Spleen (tissue), 11 donors: Measurements from ENCODE around the gene PRKCE. TPM values are rescaled to one million over a fixed set of nuclear protein-coding genes. Genes with fewer than 3 reads are reported as not detected.
A peak's percentile ranks its signal among the peaks of the same experiment; 100 is the strongest.

ENCODE experiments used
- DNase-seq: peaks from one replicate; pipeline ENCODE4 v3.0.0-alpha.2; 2020
- H3K27ac ChIP-seq, 8 donors: fragments of 200-600 bp; sonication (generic) in 7 of 8; 1 replicate in 4 of 8; 2 replicates in 4 of 8; pipeline versions ENCODE4 v1.5.0 to v1.8.0; 2016 to 2021; ENCODE audit warnings: inconsistent platforms in 4 of 8, mild to moderate bottlenecking in 4 of 8, moderate library complexity in 1 of 8
- H3K27me3 ChIP-seq, 7 donors: fragments of 200-600 bp; sonication (generic) in 6 of 7; replicated peaks in 1 of 7; 1 replicate in 4 of 7; 2 replicates in 3 of 7; pipeline versions ENCODE4 v1.5.0 to v1.8.0; 2016 to 2021; ENCODE audit warnings: inconsistent platforms in 3 of 7, mild to moderate bottlenecking in 1 of 7
- H3K36me3 ChIP-seq, 6 donors: fragments of 200-600 bp; sonication (generic) in 5 of 6; 1 replicate in 4 of 6; 2 replicates in 2 of 6; pipeline versions ENCODE4 v1.5.0 to v1.8.0; 2016 to 2021; ENCODE audit warnings: inconsistent platforms in 2 of 6
- H3K4me1 ChIP-seq, 6 donors: fragments of 200-600 bp; sonication (generic) in 5 of 6; 1 replicate in 3 of 6; 2 replicates in 3 of 6; pipeline versions ENCODE4 v1.5.0 to v1.8.0; 2016 to 2021; ENCODE audit warnings: inconsistent platforms in 3 of 6
- H3K4me3 ChIP-seq, 8 donors: fragments of 200-600 bp; sonication (generic) in 7 of 8; 1 replicate in 4 of 8; 2 replicates in 4 of 8; pipeline versions ENCODE4 v1.5.0 to v1.8.0; 2016 to 2021; ENCODE audit warnings: inconsistent platforms in 4 of 8, mild to moderate bottlenecking in 4 of 8, moderate library complexity in 2 of 8
- H3K9me3 ChIP-seq, 8 donors: fragments of 200-600 bp; sonication (generic) in 7 of 8; 1 replicate in 4 of 8; 2 replicates in 4 of 8; pipeline versions ENCODE4 v1.5.0 to v1.8.0; 2016 to 2021; ENCODE audit warnings: inconsistent platforms in 4 of 8
- CTCF ChIP-seq, 11 experiments: fragments of 200-600 bp in 7 of 11; fragments of 450-650 bp in 4 of 11; sonication (generic) in 4 of 11; IDR thresholded peaks in 8 of 11; conservative IDR thresholded peaks in 3 of 11; 1 replicate in 7 of 11; 2 replicates in 4 of 11; pipeline versions ENCODE4 v1.4.0 to v1.8.0; 2016 to 2021; ENCODE audit warnings: antibody characterized with exemption in 11 of 11, inconsistent platforms in 4 of 11, mild to moderate bottlenecking in 1 of 11
- POLR2A ChIP-seq, 3 donors: fragments of 450-650 bp; IDR thresholded peaks; one replicate each; pipeline ENCODE4 v1.5.1; 2017; ENCODE audit warnings: antibody characterized with exemption in 3 of 3, mild to moderate bottlenecking in 1 of 3
- POLR2AphosphoS5 ChIP-seq, 3 donors: sonication (generic); formaldehyde crosslinking; IDR thresholded peaks; one replicate each; pipeline ENCODE4 v1.5.1; 2017; ENCODE audit warnings: antibody characterized with exemption in 3 of 3
- WGBS, 5 donors: extraction: QIAGEN DNeasy Blood & Tissue Kit in 3 of 5; methylation state at CpG; one replicate each; pipeline versions ENCODE4 v1.1.5 to v1.1.7; 2013 to 2018; 5-methylcytosine and 5-hydroxymethylcytosine counted together
- intact Hi-C: fragments of 100-400 bp; cut with DNase I; formaldehyde crosslinking; loops from one replicate; pipeline ENCODE4 v1.15.0; 2023; ENCODE audit warnings: low total_unique reads
- polyA plus RNA-seq, 3 donors: library from polyadenylated mRNA; stranded (reverse); fragments of 200-250 nt; gene quantifications; one replicate each; pipeline ENCODE4 v1.2.1, GENCODE V29; 2013
- total RNA-seq, 7 donors: library from RNA; depleted of rRNA in 3 of 7; stranded (reverse); fragments of >200 nt in 3 of 7; fragmentation: NEBNext Ultra II Directional in 4 of 7; extraction: Animal tissue kit (Norgen Biotek cat#: 25700) in 4 of 7; gene quantifications; one replicate each; pipeline versions ENCODE4 v1.1.0 to v1.2.1, GENCODE V29; 2016 to 2021
- donor health status: healthy with polysubstance abuse.
- donor health status: DM: no; HTN: no; CAD: no; lungs with moderate emphysema.
- donor health status: DM: no; HTN: no; CAD: no.
- donor health status: Bipolar disorder and iron deficiency.
- donor health status: healthy.
- donor health status: DM: no; HTN: no; CAD: no.
- donor health status: DM: yes; HTN: yes; CAD: no.

PRKCE gene
- total and polyA plus RNA-seq, 10 donors: 2.5 to 43.6 (median 18.8) TPM

- Histone ChIP-seq H3K4me1 (peaks cover 14 to 85% (median 45%) of the 10 kb centered on the region in 6 donors), H3K27me3 (no peaks in the 10 kb centered on the region), H3K9me3 (no peaks in the 10 kb centered on the region), H3K4me3 (no peak overlapping the region), H3K27ac (no peak overlapping the region), H3K36me3 (no peaks in the 10 kb centered on the region)
- no peak for DNase-seq
- WGBS, 5 donors: 89 to 94% (median 91%) methylated on average over 8 of the region's 8 CpGs
- TF ChIP-seq CTCF (IDR thresholded peaks at IDR 0.05 in 8 of 11, conservative IDR thresholded peaks at IDR 0.05 in 3 of 11): no peak
- no peak for TF ChIP-seq POLR2AphosphoS5 (IDR thresholded peaks at IDR 0.05)
- no peak for TF ChIP-seq POLR2A (IDR thresholded peaks at IDR 0.05)
- intact Hi-C loops: no loop called here
These were observed 243.9 kb downstream of the PRKCE start for GRCh38 chr2:45895241-45895861.

GRCh38 chr2:45896311-45896710 is 244.8 kb downstream of the PRKCE start:
- Histone ChIP-seq H3K36me3 (no peaks in the 10 kb centered on the region), H3K4me1 (peaks cover 5 to 76% (median 35%) of the 10 kb centered on the region in 6 donors), H3K9me3 (no peaks in the 10 kb centered on the region), H3K4me3 (no peak overlapping the region), H3K27ac (peak overlapping the region in 1 of 8 donors; percentile 5), H3K27me3 (no peaks in the 10 kb centered on the region)
- no peak for TF ChIP-seq POLR2AphosphoS5 (IDR thresholded peaks at IDR 0.05)
- TF ChIP-seq POLR2A (IDR thresholded peaks at IDR 0.05): no peak
- no peak for TF ChIP-seq CTCF (IDR thresholded peaks at IDR 0.05 in 8 of 11, conservative IDR thresholded peaks at IDR 0.05 in 3 of 11)
- intact Hi-C loops: no loop called here
- no peak for DNase-seq
- 66 to 88% (median 80%) methylated on average over 4 of the region's 4 CpGs for WGBS, 5 donors

GRCh38 chr2:45897842-45898241 is 246.4 kb downstream of the PRKCE start:
- peak overlapping the region in 3 of 8 donors; percentile 18 to 43 (median 31) for H3K27ac ChIP-seq
- intact Hi-C loops: no loop called here
- TF ChIP-seq POLR2A (IDR thresholded peaks at IDR 0.05) (no peak), POLR2AphosphoS5 (IDR thresholded peaks at IDR 0.05) (no peak), CTCF (IDR thresholded peaks at IDR 0.05 in 8 of 11, conservative IDR thresholded peaks at IDR 0.05 in 3 of 11) (no peak)
- H3K4me1 ChIP-seq: peaks cover 0 to 60% (median 20%) of the 10 kb centered on the region in 6 donors
- H3K9me3 ChIP-seq: no peaks in the 10 kb centered on the region
- no peak for DNase-seq
- WGBS, 5 donors: 68 to 76% (median 70%) methylated on average over 8 of the region's 8 CpGs
- no peak overlapping the region for H3K4me3 ChIP-seq
- H3K27me3 ChIP-seq: no peaks in the 10 kb centered on the region
- no peaks in the 10 kb centered on the region for H3K36me3 ChIP-seq

- no peaks in the 10 kb centered on the region for H3K36me3 ChIP-seq
- H3K27me3 ChIP-seq: no peaks in the 10 kb centered on the region
- H3K4me3 ChIP-seq: no peak overlapping the region
- H3K27ac ChIP-seq: peak overlapping the region in 1 of 8 donors; percentile 43
- peaks cover 0 to 50% (median 14%) of the 10 kb centered on the region in 6 donors for H3K4me1 ChIP-seq
- TF ChIP-seq CTCF (IDR thresholded peaks at IDR 0.05 in 8 of 11, conservative IDR thresholded peaks at IDR 0.05 in 3 of 11) (no peak), POLR2AphosphoS5 (IDR thresholded peaks at IDR 0.05) (no peak), POLR2A (IDR thresholded peaks at IDR 0.05) (no peak)
- H3K9me3 ChIP-seq: no peaks in the 10 kb centered on the region
- DNase-seq: no peak
- intact Hi-C loops: no loop called here
- 72 to 88% (median 85%) methylated on average over 3 of the region's 3 CpGs for WGBS, 5 donors
These were observed 247.3 kb downstream of the PRKCE start for GRCh38 chr2:45898819-45899218.
